Activated B cell treated with CpG ODN at 0.5 μM for 24 hours (primary cell): ENCODE measurements around the gene GALNT4. TPM values are rescaled to one million over a fixed set of nuclear protein-coding genes. Genes with fewer than 3 reads are reported as not detected.

Source experiments
- ATAC-seq: fragments of 200-7000 bp; cut with Tn5 transposase; one replicate; pipeline ENCODE4 v1.10.0; 2021; ENCODE audit warnings: low read depth, mild to moderate bottlenecking, moderate library complexity
- CTCF ChIA-PET: fragments of 350-600 bp; sonication (Branson Sonifier 250); formaldehyde crosslinking; loops from one replicate; lab custom pipeline; 2021; ENCODE audit warnings: antibody characterized with exemption; lab: Charles Lee
- POLR2A ChIA-PET: fragments of 350-600 bp; sonication (Branson Sonifier 250); formaldehyde crosslinking; loops from one replicate; lab custom pipeline; 2021; ENCODE audit warnings: antibody characterized with exemption; lab: Charles Lee
- DNase-seq: peaks from one replicate; pipeline ENCODE4 v3.0.0; 2022
- H3K27ac Mint-ChIP-seq: one replicate; pipeline ENCODE4 v1.8.0; 2020; ENCODE audit warnings: mixed read lengths
- H3K27me3 Mint-ChIP-seq: one replicate; pipeline ENCODE4 v1.8.0; 2021; ENCODE audit warnings: mixed read lengths
- H3K36me3 Mint-ChIP-seq: one replicate; pipeline ENCODE4 v1.8.0; 2021; ENCODE audit warnings: low read depth, mixed read lengths
- H3K4me1 Mint-ChIP-seq: one replicate; pipeline ENCODE4 v1.8.0; 2021; ENCODE audit warnings: mixed read lengths
- H3K4me3 Mint-ChIP-seq: one replicate; pipeline ENCODE4 v1.8.0; 2020; ENCODE audit warnings: mild to moderate bottlenecking, mixed read lengths
- H3K9me3 Mint-ChIP-seq: one replicate; pipeline ENCODE4 v1.8.0; 2020; ENCODE audit warnings: mixed read lengths
- CTCF ChIP-seq: fragments of 200-600 bp; IDR thresholded peaks from one replicate; pipeline ENCODE4 v1.8.0; 2022; ENCODE audit warnings: antibody characterized with exemption, mild to moderate bottlenecking
- intact Hi-C: fragments of 100-400 bp; cut with micrococcal nuclease; formaldehyde crosslinking; loops from one replicate; pipeline ENCODE4 v1.15.1; 2024
- total RNA-seq: library from RNA; stranded (reverse); gene quantifications from 2 replicates; pipeline ENCODE4 v1.2.3, GENCODE V29; 2022

The GALNT4 gene
- total RNA-seq, 1 donor from 2014 or later, result 6.2 TPM

GRCh38 chr12:89544022-89544421 is 19.4 kb upstream of the GALNT4 start:
- ChIA-PET CTCF (interaction anchor here (0.5 to 3.1 kb wide), 28 partner anchors 9 to 1399 kb away, joined by 3 to 63 read pairs (median 4); no protein-coding TSS in a partner anchor), POLR2A (interaction anchor here (1.1 to 1.2 kb wide), 2 partner anchors 165 to 469 kb away, joined by 3 to 4 read pairs; partner anchors contain the start of gene ATP2B1)
- H3K4me3 Mint-ChIP-seq, result no peak overlapping the region
- H3K36me3 Mint-ChIP-seq, result no peaks in the 10 kb centered on the region
- no peaks in the 10 kb centered on the region for H3K9me3 Mint-ChIP-seq
- intact Hi-C loops, result loop anchor here (5.0 to 10.0 kb wide), 4 partner anchors 418 to 1151 kb away; no protein-coding TSS in a partner anchor
- H3K4me1 Mint-ChIP-seq, result peaks cover 11% of the 10 kb centered on the region
- no peak for ATAC-seq
- no peaks in the 10 kb centered on the region for H3K27me3 Mint-ChIP-seq
- H3K27ac Mint-ChIP-seq, result no peak overlapping the region
- DNase-seq, result no peak
- TF ChIP-seq CTCF, result no peak

- H3K4me1 Mint-ChIP-seq, result peaks cover 11% of the 10 kb centered on the region
- ATAC-seq, result peak; percentile 86
- no peaks in the 10 kb centered on the region for H3K36me3 Mint-ChIP-seq
- peak; percentile 93 for TF ChIP-seq CTCF
- CTCF ChIA-PET, result interaction anchor here (0.6 to 3.1 kb wide), 28 partner anchors 10 to 1394 kb away, joined by 3 to 63 read pairs (median 4); no protein-coding TSS in a partner anchor
- H3K27ac Mint-ChIP-seq, result no peak overlapping the region
- H3K4me3 Mint-ChIP-seq, result no peak overlapping the region
- DNase-seq, result peak; percentile 22
- POLR2A ChIA-PET, result interaction anchor here (0.6 to 1.1 kb wide), 4 partner anchors 159 to 559 kb away, joined by 3 to 4 read pairs (median 3); no protein-coding TSS in a partner anchor
- H3K9me3 Mint-ChIP-seq, result no peaks in the 10 kb centered on the region
- intact Hi-C loops, result loop anchor here (1.0 to 10.0 kb wide), 13 partner anchors 166 to 1416 kb away; partner anchors contain the start of gene ATP2B1
- H3K27me3 Mint-ChIP-seq, result no peaks in the 10 kb centered on the region
Observed at GRCh38 chr12:89542912-89543592, 18.5 kb upstream of the GALNT4 start.

- Mint-ChIP-seq H3K27ac (no peak overlapping the region), H3K36me3 (no peaks in the 10 kb centered on the region), H3K27me3 (no peaks in the 10 kb centered on the region), H3K4me3 (no peak overlapping the region), H3K4me1 (peaks cover 11% of the 10 kb centered on the region), H3K9me3 (no peaks in the 10 kb centered on the region)
- ChIA-PET POLR2A (no interaction called here), CTCF (interaction anchor here (0.6 to 3.1 kb wide), 9 partner anchors 16 to 1395 kb away, joined by 3 to 63 read pairs (median 9); no protein-coding TSS in a partner anchor)
- no peak for DNase-seq
- no peak for ATAC-seq
- no peak for TF ChIP-seq CTCF
- intact Hi-C loops, result loop anchor here (2.0 to 10.0 kb wide), 7 partner anchors 167 to 1367 kb away; partner anchors contain the start of gene ATP2B1
Observed at GRCh38 chr12:89542236-89542635, 17.6 kb upstream of the GALNT4 start.

- TF ChIP-seq CTCF, result no peak
- no peaks in the 10 kb centered on the region for H3K36me3 Mint-ChIP-seq
- H3K27ac Mint-ChIP-seq, result no peak overlapping the region
- DNase-seq, result no peak
- ChIA-PET POLR2A (interaction anchor here (0.5 kb wide), 1 partner anchor 169 kb away, joined by 6 read pairs; no protein-coding TSS in a partner anchor), CTCF (interaction anchor here (1.5 kb wide), 1 partner anchor 563 kb away, joined by 5 read pairs; no protein-coding TSS in a partner anchor)
- intact Hi-C loops, result loop anchor here (5.0 to 10.0 kb wide), 4 partner anchors 422 to 1154 kb away; no protein-coding TSS in a partner anchor
- no peak overlapping the region for H3K4me3 Mint-ChIP-seq
- ATAC-seq, result no peak
- no peaks in the 10 kb centered on the region for H3K9me3 Mint-ChIP-seq
- H3K4me1 Mint-ChIP-seq, result peaks cover 11% of the 10 kb centered on the region
- no peaks in the 10 kb centered on the region for H3K27me3 Mint-ChIP-seq
Observed at GRCh38 chr12:89540586-89540985, 16.0 kb upstream of the GALNT4 start.
